ENCODE measurements around the gene SATB2. TPM values are rescaled to one million over a fixed set of nuclear protein-coding genes. Genes with fewer than 3 reads are reported as not detected.

The SATB2 gene
- total RNA-seq, 1 donor from 2014 or later, result 1.5 TPM

GRCh38 chr2:199306116-199306515 lies 151.6 kb downstream of the SATB2 start:
- intact Hi-C loops (cut with DNase I), result no loop called here

GRCh38 chr2:199303728-199304177 lies 154.0 kb downstream of the SATB2 start:
- DNase-seq (ENCODE audit: low spot score), result no peak
- intact Hi-C loops (cut with DNase I), result no loop called here

More at GRCh38 chr2:199306116-199306515, 151.6 kb downstream of the SATB2 start:
- no peak for DNase-seq (ENCODE audit: low spot score)

GRCh38 chr2:199302851-199303250 lies 154.9 kb downstream of the SATB2 start:
- DNase-seq (ENCODE audit: low spot score), result no peak
- intact Hi-C loops (cut with DNase I), result no loop called here

GRCh38 chr2:199288424-199288823 lies 169.3 kb downstream of the SATB2 start:
- intact Hi-C loops (cut with DNase I), result no loop called here
- no peak for DNase-seq (ENCODE audit: low spot score)

- intact Hi-C loops (cut with DNase I), result no loop called here
- DNase-seq (ENCODE audit: low spot score), result no peak
Observed at GRCh38 chr2:199282309-199282708, 175.4 kb downstream of the SATB2 start.

- no peak for DNase-seq (ENCODE audit: low spot score)
Observed at GRCh38 chr2:199279146-199279545, 178.6 kb downstream of the SATB2 start.

GRCh38 chr2:199278099-199278498 lies 179.6 kb downstream of the SATB2 start:
- intact Hi-C loops (cut with DNase I), result no loop called here

More at GRCh38 chr2:199279146-199279545, 178.6 kb downstream of the SATB2 start:
- intact Hi-C loops (cut with DNase I), result no loop called here

GRCh38 chr2:199273042-199273511 lies 184.7 kb downstream of the SATB2 start:
- intact Hi-C loops (cut with DNase I), result no loop called here
- no peak for DNase-seq (ENCODE audit: low spot score)

More at GRCh38 chr2:199278099-199278498, 179.6 kb downstream of the SATB2 start:
- DNase-seq (ENCODE audit: low spot score), result no peak

GRCh38 chr2:199261936-199262335 lies 195.8 kb downstream of the SATB2 start:
- intact Hi-C loops (cut with DNase I), result no loop called here
- no peak for DNase-seq (ENCODE audit: low spot score)

GRCh38 chr2:199261239-199261638 lies 196.5 kb downstream of the SATB2 start:
- intact Hi-C loops (cut with DNase I), result no loop called here
- no peak for DNase-seq (ENCODE audit: low spot score)

- DNase-seq (ENCODE audit: low spot score), result no peak
- intact Hi-C loops (cut with DNase I), result no loop called here
Observed at GRCh38 chr2:199259671-199260070, 198.1 kb downstream of the SATB2 start.

- DNase-seq (ENCODE audit: low spot score), result no peak
- intact Hi-C loops (cut with DNase I), result no loop called here
Observed at GRCh38 chr2:199258291-199258690, 199.4 kb downstream of the SATB2 start.

- no peak for DNase-seq (ENCODE audit: low spot score)
- intact Hi-C loops (cut with DNase I), result no loop called here
Observed at GRCh38 chr2:199257261-199258224, 200.2 kb downstream of the SATB2 start.

GRCh38 chr2:199230091-199230490 lies 227.6 kb downstream of the SATB2 start:
- intact Hi-C loops (cut with DNase I), result no loop called here

GRCh38 chr2:199228887-199229819 lies 228.6 kb downstream of the SATB2 start:
- DNase-seq (ENCODE audit: low spot score), result no peak
- intact Hi-C loops (cut with DNase I), result no loop called here

More at GRCh38 chr2:199230091-199230490, 227.6 kb downstream of the SATB2 start:
- no peak for DNase-seq (ENCODE audit: low spot score)

- no peak for DNase-seq (ENCODE audit: low spot score)
- intact Hi-C loops (cut with DNase I), result no loop called here
Observed at GRCh38 chr2:199223791-199224190, 233.9 kb downstream of the SATB2 start.

GRCh38 chr2:199220920-199221319 lies 236.8 kb downstream of the SATB2 start:
- intact Hi-C loops (cut with DNase I), result no loop called here
- no peak for DNase-seq (ENCODE audit: low spot score)

GRCh38 chr2:199219551-199219950 lies 238.2 kb downstream of the SATB2 start:
- intact Hi-C loops (cut with DNase I), result no loop called here
- no peak for DNase-seq (ENCODE audit: low spot score)

Data from cardiac septum (tissue), 1 donor.